SU-DHL-6 (cell line): Measurements from ENCODE around the gene BMPR1B.

Experiments used
- H2AFZ ChIP-seq: fragments of 200-600 bp; sonication (generic); 2 replicates; pipeline ENCODE4 v1.6.1; 2014; ENCODE audit warnings: low read depth, mild to moderate bottlenecking, moderate library complexity, mixed read lengths, antibody characterized with exemption, low read length; ENCODE audit not compliant: severe bottlenecking
- H3F3A ChIP-seq: fragments of 200-600 bp; shearing (Covaris generic); 2 replicates; pipeline ENCODE4 v1.6.0; 2016; ENCODE audit warnings: antibody characterized with exemption, mild to moderate bottlenecking; ENCODE audit not compliant: insufficient read depth
- H3K27ac ChIP-seq: fragments of 200-600 bp; sonication (generic); 2 replicates; pipeline ENCODE4 v1.5.1; 2016; ENCODE audit warnings: low read depth, mild to moderate bottlenecking, low read length, moderate library complexity, mixed read lengths
- H3K27me3 ChIP-seq: fragments of 200-600 bp; sonication (generic), shearing (Covaris generic); 2 replicates; pipeline ENCODE4 v1.6.0; 2014; ENCODE audit warnings: mild to moderate bottlenecking, low read length
- H3K36me3 ChIP-seq: fragments of 200-600 bp; sonication (generic); 2 replicates; pipeline ENCODE4 v1.6.1; 2014; ENCODE audit warnings: mild to moderate bottlenecking, low read length, mixed read lengths
- H3K4me2 ChIP-seq: fragments of 300-600, 200-600 bp; shearing (Covaris generic), sonication (generic); 2 replicates; pipeline ENCODE4 v1.6.0; 2014; ENCODE audit warnings: low read length, low read depth, mild to moderate bottlenecking; ENCODE audit not compliant: poor library complexity, severe bottlenecking
- H3K4me3 ChIP-seq: fragments of 200-600 bp; sonication (generic); 2 replicates; pipeline ENCODE4 v1.5.1; 2014; ENCODE audit warnings: antibody characterized with exemption, low read length, mild to moderate bottlenecking, mixed read lengths; ENCODE audit not compliant: insufficient read depth, poor library complexity, severe bottlenecking
- H3K79me2 ChIP-seq: fragments of 200-600 bp; sonication (generic); 2 replicates; pipeline ENCODE4 v1.6.1; 2014; ENCODE audit warnings: mild to moderate bottlenecking, low read length, moderate library complexity; ENCODE audit not compliant: insufficient read depth
- H3K9ac ChIP-seq: fragments of 200-600 bp; sonication (generic); 2 replicates; pipeline ENCODE4 v1.7.0; 2014; ENCODE audit warnings: mild to moderate bottlenecking, low read length
- H3K9me2 ChIP-seq: fragments of 200-600 bp; sonication (generic); replicated peaks from 2 replicates; pipeline ENCODE4 v1.6.1; 2014; ENCODE audit warnings: low read length; ENCODE audit not compliant: insufficient read depth
- H3K9me3 ChIP-seq: fragments of 200-600 bp; sonication (generic); 2 replicates; pipeline ENCODE4 v1.6.1; 2014; ENCODE audit warnings: low read length, mixed read lengths; ENCODE audit not compliant: insufficient read depth
- H4K20me1 ChIP-seq: fragments of 200-600 bp; sonication (generic); 2 replicates; pipeline ENCODE4 v1.6.1; 2014; ENCODE audit warnings: low read depth, mild to moderate bottlenecking, antibody characterized with exemption, low read length, moderate library complexity, mixed read lengths
- EZH2phosphoT487 ChIP-seq: fragments of 200-600 bp; sonication (generic), shearing (Covaris generic); conservative IDR thresholded peaks from 2 replicates; pipeline ENCODE4 v1.6.1; 2018; ENCODE audit warnings: mild to moderate bottlenecking, antibody characterized with exemption, low read length, moderate library complexity, mixed read lengths
- TF ChIP-seq, protein P1 (sequence below): fragments of 200-600 bp; sonication (generic); IDR thresholded peaks from one replicate; pipeline ENCODE4 v1.5.1; 2017; ENCODE audit warnings: antibody characterized with exemption, mild to moderate bottlenecking, low read length, moderate library complexity; ENCODE audit not compliant: insufficient read depth, poor library complexity, severe bottlenecking

The BMPR1B gene

DNA sequence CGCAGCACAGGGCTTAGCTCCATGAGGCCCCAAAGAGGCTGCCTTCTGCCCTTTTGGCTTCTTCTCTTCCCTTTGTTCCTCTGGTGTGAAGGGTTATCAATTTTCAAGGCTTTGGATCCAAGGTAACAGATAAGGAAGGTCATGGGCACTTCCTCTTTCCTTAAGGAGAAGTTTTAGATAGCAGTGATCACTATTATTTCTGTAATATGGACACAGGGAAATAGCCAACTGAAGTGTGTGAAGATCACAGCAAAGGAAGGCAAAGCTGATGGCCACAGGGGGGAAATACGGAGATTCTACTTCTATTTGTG, 424.2 kb downstream of the BMPR1B start:
- TF ChIP-seq EZH2phosphoT487, result no peak
- TF ChIP-seq, protein P1, sequence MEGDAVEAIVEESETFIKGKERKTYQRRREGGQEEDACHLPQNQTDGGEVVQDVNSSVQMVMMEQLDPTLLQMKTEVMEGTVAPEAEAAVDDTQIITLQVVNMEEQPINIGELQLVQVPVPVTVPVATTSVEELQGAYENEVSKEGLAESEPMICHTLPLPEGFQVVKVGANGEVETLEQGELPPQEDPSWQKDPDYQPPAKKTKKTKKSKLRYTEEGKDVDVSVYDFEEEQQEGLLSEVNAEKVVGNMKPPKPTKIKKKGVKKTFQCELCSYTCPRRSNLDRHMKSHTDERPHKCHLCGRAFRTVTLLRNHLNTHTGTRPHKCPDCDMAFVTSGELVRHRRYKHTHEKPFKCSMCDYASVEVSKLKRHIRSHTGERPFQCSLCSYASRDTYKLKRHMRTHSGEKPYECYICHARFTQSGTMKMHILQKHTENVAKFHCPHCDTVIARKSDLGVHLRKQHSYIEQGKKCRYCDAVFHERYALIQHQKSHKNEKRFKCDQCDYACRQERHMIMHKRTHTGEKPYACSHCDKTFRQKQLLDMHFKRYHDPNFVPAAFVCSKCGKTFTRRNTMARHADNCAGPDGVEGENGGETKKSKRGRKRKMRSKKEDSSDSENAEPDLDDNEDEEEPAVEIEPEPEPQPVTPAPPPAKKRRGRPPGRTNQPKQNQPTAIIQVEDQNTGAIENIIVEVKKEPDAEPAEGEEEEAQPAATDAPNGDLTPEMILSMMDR, result no peak
- Histone ChIP-seq H3K4me2 (no peak overlapping the region), H3K27ac (no peak overlapping the region), H4K20me1 (no peaks in the 10 kb centered on the region), H3K9ac (no peak overlapping the region), H3K79me2 (no peaks in the 10 kb centered on the region), H3K4me3 (no peak overlapping the region), H3K36me3 (no peaks in the 10 kb centered on the region), H3F3A (no peaks in the 10 kb centered on the region), H2AFZ (no peak overlapping the region), H3K9me2 (no peaks in the 10 kb centered on the region), H3K27me3 (no peaks in the 10 kb centered on the region), H3K9me3 (no peaks in the 10 kb centered on the region)

DNA sequence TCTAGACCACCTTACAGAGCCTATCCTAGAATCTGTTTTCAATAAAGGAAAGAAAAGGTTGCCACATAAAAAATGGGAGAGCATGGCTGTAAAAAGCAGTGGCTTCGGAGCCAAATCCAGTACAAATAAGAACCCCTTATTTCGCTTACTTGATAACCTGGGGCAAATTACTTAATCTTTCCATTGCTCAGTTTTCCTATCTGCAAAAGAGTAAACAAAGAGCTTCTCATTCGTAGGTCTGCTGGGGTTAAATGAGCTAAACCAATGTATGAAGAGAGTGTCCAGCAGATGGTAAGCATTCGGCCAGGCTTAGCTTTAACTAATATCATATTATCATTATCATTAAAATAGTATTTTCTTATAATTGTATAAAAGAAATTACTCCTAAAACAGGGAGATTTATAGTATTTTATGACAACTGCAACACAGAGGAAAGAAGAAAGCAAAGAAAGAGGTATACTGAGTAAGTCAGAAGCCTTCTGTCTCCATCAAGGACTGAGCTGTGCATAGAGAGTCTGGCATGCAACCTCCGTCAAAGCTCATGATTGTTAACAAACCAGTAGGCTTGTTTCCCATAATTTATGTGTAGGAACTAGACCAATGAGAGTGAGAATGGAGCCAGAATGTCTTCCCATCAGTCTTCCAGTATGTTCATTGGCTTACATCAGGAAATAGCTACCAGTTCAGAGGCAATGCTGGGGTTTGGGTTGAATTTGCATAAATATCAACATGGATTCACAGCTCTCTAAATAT, 426.1 kb downstream of the BMPR1B start:
- Histone ChIP-seq H4K20me1 (no peaks in the 10 kb centered on the region), H3K79me2 (no peaks in the 10 kb centered on the region), H3K9me3 (no peaks in the 10 kb centered on the region), H3K4me2 (no peak overlapping the region), H3K9ac (no peak overlapping the region), H3K36me3 (no peaks in the 10 kb centered on the region), H2AFZ (no peak overlapping the region), H3K27me3 (no peaks in the 10 kb centered on the region), H3K9me2 (no peaks in the 10 kb centered on the region), H3K4me3 (no peak overlapping the region), H3F3A (no peaks in the 10 kb centered on the region), H3K27ac (no peak overlapping the region)
- TF ChIP-seq, protein P1, result no peak
- no peak for TF ChIP-seq EZH2phosphoT487

- Histone ChIP-seq H3K9ac (no peak overlapping the region), H3K4me2 (no peak overlapping the region), H3F3A (no peaks in the 10 kb centered on the region), H3K27ac (no peak overlapping the region), H3K79me2 (no peaks in the 10 kb centered on the region), H3K4me3 (no peak overlapping the region), H3K27me3 (no peaks in the 10 kb centered on the region), H3K36me3 (no peaks in the 10 kb centered on the region), H3K9me2 (no peaks in the 10 kb centered on the region), H3K9me3 (no peaks in the 10 kb centered on the region), H4K20me1 (no peaks in the 10 kb centered on the region), H2AFZ (no peak overlapping the region)
- TF ChIP-seq, protein P1, result no peak
- TF ChIP-seq EZH2phosphoT487, result no peak
Measured at GRCh38 chr4:95186666-95187065, 428.9 kb downstream of the BMPR1B start.
